GM12801 (cell line): ENCODE results near the gene GADD45A.

Source experiments
- TF ChIP-seq, protein P1 (sequence below): IDR thresholded peaks from one replicate; pipeline ENCODE4 v1.5.1; 2011; ENCODE audit warnings: control low read depth; ENCODE audit not compliant: insufficient read length; ENCODE audit errors: extremely low read depth

The GADD45A gene

DNA sequence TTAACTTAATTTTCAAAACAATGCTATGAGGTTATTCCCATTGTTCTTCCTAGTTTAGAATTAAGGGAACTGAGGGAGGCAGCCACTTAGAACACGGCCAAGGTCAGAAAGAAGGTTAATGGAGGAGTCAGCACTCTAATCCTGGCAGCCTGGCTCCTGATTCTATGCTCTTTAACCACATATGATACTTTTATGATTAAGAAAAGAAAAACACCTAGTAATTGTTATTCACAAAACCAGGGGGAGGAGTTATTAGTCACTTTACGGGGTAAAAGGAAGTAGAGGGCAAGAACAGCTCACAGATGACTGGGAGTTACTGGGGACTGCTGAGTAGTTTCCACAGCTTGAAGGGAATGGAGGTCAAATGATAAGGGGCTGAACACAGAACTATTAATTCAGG, 38.6 kb downstream of the GADD45A start:
- TF ChIP-seq, protein P1, sequence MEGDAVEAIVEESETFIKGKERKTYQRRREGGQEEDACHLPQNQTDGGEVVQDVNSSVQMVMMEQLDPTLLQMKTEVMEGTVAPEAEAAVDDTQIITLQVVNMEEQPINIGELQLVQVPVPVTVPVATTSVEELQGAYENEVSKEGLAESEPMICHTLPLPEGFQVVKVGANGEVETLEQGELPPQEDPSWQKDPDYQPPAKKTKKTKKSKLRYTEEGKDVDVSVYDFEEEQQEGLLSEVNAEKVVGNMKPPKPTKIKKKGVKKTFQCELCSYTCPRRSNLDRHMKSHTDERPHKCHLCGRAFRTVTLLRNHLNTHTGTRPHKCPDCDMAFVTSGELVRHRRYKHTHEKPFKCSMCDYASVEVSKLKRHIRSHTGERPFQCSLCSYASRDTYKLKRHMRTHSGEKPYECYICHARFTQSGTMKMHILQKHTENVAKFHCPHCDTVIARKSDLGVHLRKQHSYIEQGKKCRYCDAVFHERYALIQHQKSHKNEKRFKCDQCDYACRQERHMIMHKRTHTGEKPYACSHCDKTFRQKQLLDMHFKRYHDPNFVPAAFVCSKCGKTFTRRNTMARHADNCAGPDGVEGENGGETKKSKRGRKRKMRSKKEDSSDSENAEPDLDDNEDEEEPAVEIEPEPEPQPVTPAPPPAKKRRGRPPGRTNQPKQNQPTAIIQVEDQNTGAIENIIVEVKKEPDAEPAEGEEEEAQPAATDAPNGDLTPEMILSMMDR = no peak

DNA sequence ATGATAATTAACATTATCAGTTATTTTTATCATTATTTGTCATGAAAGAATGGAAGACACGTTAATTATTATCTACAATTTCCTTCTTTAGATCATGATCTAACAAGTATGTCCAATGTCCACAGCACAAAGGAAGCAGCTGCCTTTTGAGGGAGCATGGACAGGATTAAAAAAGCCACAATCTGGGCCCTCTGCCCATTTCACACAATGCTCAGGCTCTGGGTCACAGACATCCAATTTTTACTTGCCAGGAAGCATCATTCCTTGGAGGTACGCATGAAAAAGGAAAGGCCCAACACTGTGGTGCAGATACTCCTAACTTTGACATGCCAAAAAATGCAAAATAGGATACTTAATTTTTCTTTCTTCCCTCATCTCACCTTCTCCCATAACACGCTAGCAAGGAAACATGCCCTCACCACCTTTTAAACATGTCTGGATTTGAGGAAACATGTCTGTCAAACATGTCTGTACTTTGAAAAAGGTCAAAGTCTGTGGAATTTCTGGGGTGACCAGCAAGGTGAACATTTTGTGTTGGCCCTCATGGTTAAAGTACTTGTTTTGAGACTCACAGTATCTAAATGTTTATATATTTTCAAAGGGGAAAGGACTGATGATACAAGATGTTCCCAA, 40.0 kb downstream of the GADD45A start:
- TF ChIP-seq, protein P1 = no peak

DNA sequence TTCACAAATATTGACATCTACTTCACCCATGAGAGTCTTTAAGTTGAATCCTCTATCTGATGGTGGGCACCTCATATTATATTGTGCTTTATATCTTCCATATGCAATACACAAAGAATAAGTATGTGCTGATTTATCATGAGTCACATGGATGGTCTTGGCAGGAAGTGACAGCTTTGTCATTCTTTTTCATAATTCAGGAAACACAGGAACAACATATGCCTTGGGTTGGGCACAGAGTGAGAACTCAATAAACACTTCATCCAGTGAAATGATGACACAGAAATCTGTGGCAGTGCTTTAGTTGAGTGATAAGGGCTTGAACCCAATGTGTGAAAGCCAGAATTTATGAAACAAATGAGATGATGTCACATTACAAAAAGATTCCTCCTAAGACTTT, 41.2 kb downstream of the GADD45A start:
- TF ChIP-seq, protein P1 = no peak

DNA sequence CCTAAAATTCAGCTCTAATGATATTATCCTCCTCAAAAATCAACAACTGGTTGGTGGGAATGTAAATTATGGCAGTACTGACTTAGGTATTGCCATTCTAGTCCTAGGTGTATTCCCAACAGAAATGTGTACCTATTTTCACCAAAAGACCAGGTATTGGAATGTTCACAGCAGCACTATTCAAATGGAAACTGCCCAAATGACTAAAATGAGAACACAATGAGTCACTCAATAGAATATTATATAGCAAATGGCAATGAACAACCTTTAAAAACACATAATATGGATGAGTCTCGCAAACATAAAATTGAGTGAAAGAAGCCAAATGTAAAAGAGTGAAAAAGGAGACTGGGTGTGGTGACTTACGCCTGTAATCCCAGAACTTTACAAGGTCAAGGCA, 44.9 kb downstream of the GADD45A start:
- TF ChIP-seq, protein P1 = no peak

DNA sequence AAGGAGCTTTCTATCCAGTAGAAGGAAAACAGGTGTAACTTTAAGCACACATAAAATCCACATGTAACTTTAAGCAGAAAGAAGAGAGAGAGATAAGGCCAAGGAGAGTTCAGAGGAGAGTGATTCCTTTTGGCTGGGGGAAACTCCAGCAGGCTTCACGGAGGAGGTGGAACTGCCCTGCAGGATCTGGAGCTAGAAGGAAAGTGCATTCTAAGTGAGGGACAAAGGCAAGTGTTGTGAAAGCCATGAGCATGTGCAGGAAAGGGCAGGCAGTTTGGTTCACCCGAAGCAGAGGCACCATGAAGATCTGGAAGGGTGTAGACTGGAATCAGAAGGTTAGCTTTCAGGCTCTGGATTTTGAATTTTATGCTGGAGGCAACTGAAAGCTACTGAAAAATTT, 46.3 kb downstream of the GADD45A start:
- TF ChIP-seq, protein P1 = no peak

DNA sequence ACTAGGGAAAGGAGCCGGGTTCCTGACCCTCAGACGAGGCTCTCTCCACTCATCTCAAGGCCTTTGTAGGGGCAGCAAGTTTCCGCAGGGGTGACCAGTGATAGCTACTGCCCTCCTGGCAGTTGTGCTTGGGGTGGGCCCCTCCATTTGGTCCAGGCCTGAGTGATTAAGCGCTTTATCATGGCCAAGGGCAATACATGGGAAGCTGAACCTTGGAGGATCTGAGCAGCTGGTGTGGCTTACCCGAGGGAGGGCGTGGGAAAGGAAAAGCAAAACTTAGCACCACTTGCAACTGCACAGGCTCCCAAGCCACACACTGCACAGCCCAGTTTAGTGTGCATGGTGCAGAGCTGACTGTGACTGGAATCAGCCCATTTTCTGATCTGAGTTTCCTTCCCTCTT, 47.8 kb downstream of the GADD45A start:
- TF ChIP-seq, protein P1 = no peak

DNA sequence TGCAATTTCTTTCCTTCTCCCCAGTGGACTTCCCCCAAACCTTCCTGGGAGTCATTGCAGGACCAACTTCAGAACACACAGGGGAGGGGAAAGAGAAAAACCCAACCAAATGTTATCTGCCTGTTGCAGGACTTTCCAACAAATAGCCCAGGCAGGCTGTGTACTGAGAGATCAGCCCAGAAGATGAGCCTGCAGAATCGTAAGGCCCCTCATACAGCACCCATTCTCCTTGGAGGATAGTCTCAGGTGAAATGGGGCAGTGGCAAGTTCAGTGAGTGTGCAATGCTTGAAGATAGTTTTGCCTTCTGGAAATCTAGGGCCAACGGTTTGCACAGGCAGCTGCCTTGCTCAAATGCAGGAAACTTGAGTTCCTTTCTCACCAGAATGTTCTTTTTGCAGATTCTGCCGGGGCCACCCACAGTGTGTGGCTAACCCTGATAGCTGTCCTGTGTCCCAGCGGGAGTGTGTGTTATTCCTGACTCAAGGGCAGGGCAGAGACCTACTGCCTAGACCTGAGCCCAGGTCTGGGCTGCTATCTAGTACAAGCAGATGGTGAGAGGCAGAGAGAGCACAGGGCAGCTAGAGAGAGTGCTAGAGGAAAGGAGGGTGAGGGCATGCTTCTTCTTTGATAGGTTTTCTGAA, 48.8 kb downstream of the GADD45A start:
- TF ChIP-seq, protein P1 = no peak
